ENCODE measurements around the gene CAMK1D. TPM values are rescaled to one million over a fixed set of nuclear protein-coding genes. Genes with fewer than 3 reads are reported as not detected.

The CAMK1D gene
- total RNA-seq, 1 donor from 2014 or later, result 22.5 TPM

- ATAC-seq, result no peak
- TF ChIP-seq, protein P1, sequence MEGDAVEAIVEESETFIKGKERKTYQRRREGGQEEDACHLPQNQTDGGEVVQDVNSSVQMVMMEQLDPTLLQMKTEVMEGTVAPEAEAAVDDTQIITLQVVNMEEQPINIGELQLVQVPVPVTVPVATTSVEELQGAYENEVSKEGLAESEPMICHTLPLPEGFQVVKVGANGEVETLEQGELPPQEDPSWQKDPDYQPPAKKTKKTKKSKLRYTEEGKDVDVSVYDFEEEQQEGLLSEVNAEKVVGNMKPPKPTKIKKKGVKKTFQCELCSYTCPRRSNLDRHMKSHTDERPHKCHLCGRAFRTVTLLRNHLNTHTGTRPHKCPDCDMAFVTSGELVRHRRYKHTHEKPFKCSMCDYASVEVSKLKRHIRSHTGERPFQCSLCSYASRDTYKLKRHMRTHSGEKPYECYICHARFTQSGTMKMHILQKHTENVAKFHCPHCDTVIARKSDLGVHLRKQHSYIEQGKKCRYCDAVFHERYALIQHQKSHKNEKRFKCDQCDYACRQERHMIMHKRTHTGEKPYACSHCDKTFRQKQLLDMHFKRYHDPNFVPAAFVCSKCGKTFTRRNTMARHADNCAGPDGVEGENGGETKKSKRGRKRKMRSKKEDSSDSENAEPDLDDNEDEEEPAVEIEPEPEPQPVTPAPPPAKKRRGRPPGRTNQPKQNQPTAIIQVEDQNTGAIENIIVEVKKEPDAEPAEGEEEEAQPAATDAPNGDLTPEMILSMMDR (IDR thresholded peaks at IDR 0.05), result no peak
- Histone ChIP-seq H3K9me3 (no peaks in the 10 kb centered on the region), H3K4me3 (no peak overlapping the region), H3K27me3 (ENCODE audit: low read depth) (no peaks in the 10 kb centered on the region), H3K27ac (no peak overlapping the region), H3K36me3 (no peaks in the 10 kb centered on the region), H3K4me1 (no peaks in the 10 kb centered on the region)
- no peak for DNase-seq
- intact Hi-C loops (cut with DNase I), result no loop called here
These were observed 295.2 kb downstream of the CAMK1D start for GRCh38 chr10:12644380-12645144.

DNA sequence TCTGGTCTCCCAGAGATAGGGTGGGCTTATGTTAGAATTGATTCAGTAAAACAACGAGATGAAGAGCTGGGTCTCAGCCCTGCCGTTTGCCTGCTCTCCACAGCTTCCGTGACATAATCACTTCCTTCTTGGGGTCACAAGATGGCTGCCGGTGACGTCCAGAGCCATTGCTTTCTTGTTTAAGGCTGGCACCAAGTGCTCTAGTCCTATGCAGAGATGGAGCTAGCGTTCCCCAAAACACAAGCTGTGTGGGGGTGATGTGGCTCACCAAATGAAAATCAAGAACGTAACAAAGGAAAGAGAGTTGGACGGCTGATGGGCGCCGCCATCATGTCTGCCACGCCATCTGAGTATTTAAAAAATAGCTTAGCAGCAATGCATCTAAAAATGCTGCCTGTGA, 296.1 kb downstream of the CAMK1D start:
- Histone ChIP-seq H3K27me3 (ENCODE audit: low read depth) (no peaks in the 10 kb centered on the region), H3K4me3 (no peak overlapping the region), H3K27ac (no peak overlapping the region), H3K4me1 (no peaks in the 10 kb centered on the region), H3K9me3 (no peaks in the 10 kb centered on the region), H3K36me3 (no peaks in the 10 kb centered on the region)
- DNase-seq, result no peak
- TF ChIP-seq, protein P1 (IDR thresholded peaks at IDR 0.05), result no peak
- ATAC-seq, result no peak
- intact Hi-C loops (cut with DNase I), result no loop called here

DNA sequence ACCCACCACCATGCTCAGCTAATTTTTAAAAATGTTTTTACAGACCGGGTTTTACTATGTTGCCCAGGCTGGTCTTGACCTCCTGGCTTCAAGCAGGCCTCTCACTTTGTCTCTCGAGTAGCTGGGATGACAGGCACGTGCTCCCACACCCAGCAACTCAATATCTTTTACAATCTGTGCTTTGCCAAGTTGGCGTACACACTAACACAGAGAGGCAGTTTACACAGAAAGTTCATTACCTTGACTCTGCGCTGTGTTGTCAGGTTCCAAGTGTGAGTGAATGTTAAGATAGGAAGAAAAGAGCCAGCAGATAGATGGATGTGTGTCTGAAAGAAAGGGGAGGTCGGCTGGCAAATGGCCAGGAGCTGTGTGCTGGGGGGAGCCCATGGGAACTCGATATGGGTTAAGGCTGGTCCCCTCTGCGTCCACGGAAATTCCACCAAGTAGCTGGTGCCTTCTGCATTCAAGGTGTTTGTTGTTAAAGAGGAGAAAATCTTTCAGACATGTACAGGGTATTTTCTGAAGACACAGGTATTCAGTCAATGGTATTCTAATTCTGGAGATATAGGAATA, 299.8 kb downstream of the CAMK1D start:
- peaks cover 4% of the 10 kb centered on the region for H3K27me3 ChIP-seq (ENCODE audit: low read depth)
- no peak for DNase-seq
- no peaks in the 10 kb centered on the region for H3K9me3 ChIP-seq
- intact Hi-C loops (cut with DNase I), result no loop called here
- no peaks in the 10 kb centered on the region for H3K4me1 ChIP-seq
- TF ChIP-seq, protein P1 (IDR thresholded peaks at IDR 0.05), result no peak
- no peaks in the 10 kb centered on the region for H3K36me3 ChIP-seq
- ATAC-seq, result no peak
- no peak overlapping the region for H3K27ac ChIP-seq
- H3K4me3 ChIP-seq, result no peak overlapping the region

- H3K36me3 ChIP-seq, result no peaks in the 10 kb centered on the region
- no peaks in the 10 kb centered on the region for H3K4me1 ChIP-seq
- TF ChIP-seq, protein P1 (IDR thresholded peaks at IDR 0.05), result no peak
- H3K4me3 ChIP-seq, result no peak overlapping the region
- intact Hi-C loops (cut with DNase I), result no loop called here
- peaks cover 4% of the 10 kb centered on the region for H3K27me3 ChIP-seq (ENCODE audit: low read depth)
- no peak overlapping the region for H3K27ac ChIP-seq
- H3K9me3 ChIP-seq, result no peaks in the 10 kb centered on the region
- DNase-seq (no peak), ATAC-seq (no peak)
These were observed 300.8 kb downstream of the CAMK1D start for GRCh38 chr10:12650122-12650521.

DNA sequence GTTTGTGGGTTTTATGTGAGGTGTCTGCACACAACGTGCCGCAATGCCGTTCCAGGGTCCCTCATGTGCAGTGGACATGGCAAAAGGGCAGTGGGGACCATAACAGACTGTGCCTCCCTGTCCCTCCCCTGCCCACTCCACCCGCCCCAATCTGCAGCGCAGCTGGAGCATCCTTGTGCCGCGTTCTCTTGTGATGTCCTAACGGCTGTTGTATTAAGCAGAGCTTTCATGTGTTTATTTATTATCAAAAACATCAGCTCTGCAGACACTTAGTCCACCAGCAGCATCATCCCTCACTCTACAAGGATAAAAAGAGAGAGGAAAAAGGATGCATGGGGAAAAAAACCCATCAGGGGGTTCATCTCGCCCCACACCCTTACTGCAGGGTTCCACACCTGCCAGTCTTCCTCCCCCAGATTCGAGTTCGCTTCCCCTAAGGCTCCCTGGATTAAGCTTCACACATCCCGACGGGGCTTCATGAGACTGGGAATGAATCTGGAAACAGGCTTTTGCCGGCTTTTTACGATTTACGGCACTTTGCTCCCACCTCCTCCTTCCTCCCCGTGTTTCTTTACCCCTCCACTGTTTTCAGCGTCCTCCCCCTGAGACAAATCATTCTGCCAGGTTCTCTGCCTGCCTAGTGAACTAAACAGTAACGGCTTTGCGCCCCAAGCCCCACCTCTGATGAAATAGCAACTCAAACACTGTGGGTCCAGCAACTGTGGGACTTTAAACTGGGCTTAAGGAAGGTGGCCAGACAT, 301.4 kb downstream of the CAMK1D start:
- Histone ChIP-seq H3K36me3 (no peaks in the 10 kb centered on the region), H3K27me3 (ENCODE audit: low read depth) (peaks cover 4% of the 10 kb centered on the region), H3K4me3 (no peak overlapping the region), H3K27ac (no peak overlapping the region), H3K9me3 (no peaks in the 10 kb centered on the region), H3K4me1 (no peaks in the 10 kb centered on the region)
- DNase-seq, result no peak
- ATAC-seq, result no peak
- intact Hi-C loops (cut with DNase I), result no loop called here
- TF ChIP-seq, protein P1 (IDR thresholded peaks at IDR 0.05), result no peak
